HEK293 (cell line): ENCODE data around the gene CLK1.

Experiments
- KLF16 ChIP-seq: fragments of 450-650 bp; formaldehyde crosslinking; IDR thresholded peaks from 2 replicates; pipeline ENCODE4 v1.5.1; 2017; ENCODE audit warnings: missing biosample characterization, missing genetic modification characterization
- ZNF132 ChIP-seq: fragments of 450-650 bp; formaldehyde crosslinking; IDR thresholded peaks from 2 replicates; pipeline ENCODE4 v1.5.1; 2017; ENCODE audit warnings: missing biosample characterization, missing genetic modification characterization, borderline replicate concordance
- ZNF223 ChIP-seq: fragments of 450-650 bp; formaldehyde crosslinking; IDR thresholded peaks from 2 replicates; pipeline ENCODE4 v1.5.1; 2016; ENCODE audit warnings: missing biosample characterization, missing genetic modification characterization
- ZNF274 ChIP-seq, 2 experiments: fragments of 200-500 bp in 1 of 2; fragments of 450-650 bp in 1 of 2; sonication (Bioruptor generic) in 1 of 2; formaldehyde crosslinking in 1 of 2; IDR thresholded peaks; 2 replicates each; pipeline versions ENCODE4 v1.5.1 to v1.6.1; 2014 to 2016; ENCODE audit warnings: borderline replicate concordance in 1 of 2, inconsistent platforms in 1 of 2, low read length in 1 of 2, missing biosample characterization in 1 of 2, missing genetic modification characterization in 1 of 2
- ZNF292 ChIP-seq: fragments of 450-650 bp; formaldehyde crosslinking; IDR thresholded peaks from 2 replicates; pipeline ENCODE4 v1.5.1; 2016; ENCODE audit warnings: low read depth, missing biosample characterization, missing genetic modification characterization, borderline replicate concordance
- ZNF670 ChIP-seq: fragments of 450-650 bp; formaldehyde crosslinking; IDR thresholded peaks from 2 replicates; pipeline ENCODE4 v1.5.1; 2016; ENCODE audit warnings: missing biosample characterization, missing genetic modification characterization, low read depth
- ZNF791 ChIP-seq: fragments of 450-650 bp; formaldehyde crosslinking; IDR thresholded peaks from 2 replicates; pipeline ENCODE4 v1.5.1; 2016; ENCODE audit warnings: missing biosample characterization, missing genetic modification characterization
- ZNF792 ChIP-seq: fragments of 450-650 bp; formaldehyde crosslinking; IDR thresholded peaks from 2 replicates; pipeline ENCODE4 v1.5.1; 2016; ENCODE audit warnings: missing biosample characterization, missing genetic modification characterization
- TF ChIP-seq, protein P1 (sequence below): fragments of 450-650 bp; formaldehyde crosslinking; IDR thresholded peaks from 2 replicates; pipeline ENCODE4 v1.5.1; 2016; ENCODE audit warnings: missing biosample characterization, missing genetic modification characterization

- TF ChIP-seq ZNF223 (tag by site-specific recombination) (no peak), ZNF292 (no peak), ZNF791 (tag by site-specific recombination) (no peak), ZNF132 (tag by site-specific recombination) (no peak), ZNF274 (IDR thresholded peaks at IDR 0.05; ENCODE audit: low read length) (no peak), ZNF274 (tag by site-specific recombination; IDR thresholded peaks at IDR 0.05; ENCODE audit: borderline replicate concordance) (no peak), ZNF792 (no peak), KLF16 (tag by site-specific recombination) (no peak), ZNF670 (tag by site-specific recombination) (no peak)
- TF ChIP-seq, protein P1, sequence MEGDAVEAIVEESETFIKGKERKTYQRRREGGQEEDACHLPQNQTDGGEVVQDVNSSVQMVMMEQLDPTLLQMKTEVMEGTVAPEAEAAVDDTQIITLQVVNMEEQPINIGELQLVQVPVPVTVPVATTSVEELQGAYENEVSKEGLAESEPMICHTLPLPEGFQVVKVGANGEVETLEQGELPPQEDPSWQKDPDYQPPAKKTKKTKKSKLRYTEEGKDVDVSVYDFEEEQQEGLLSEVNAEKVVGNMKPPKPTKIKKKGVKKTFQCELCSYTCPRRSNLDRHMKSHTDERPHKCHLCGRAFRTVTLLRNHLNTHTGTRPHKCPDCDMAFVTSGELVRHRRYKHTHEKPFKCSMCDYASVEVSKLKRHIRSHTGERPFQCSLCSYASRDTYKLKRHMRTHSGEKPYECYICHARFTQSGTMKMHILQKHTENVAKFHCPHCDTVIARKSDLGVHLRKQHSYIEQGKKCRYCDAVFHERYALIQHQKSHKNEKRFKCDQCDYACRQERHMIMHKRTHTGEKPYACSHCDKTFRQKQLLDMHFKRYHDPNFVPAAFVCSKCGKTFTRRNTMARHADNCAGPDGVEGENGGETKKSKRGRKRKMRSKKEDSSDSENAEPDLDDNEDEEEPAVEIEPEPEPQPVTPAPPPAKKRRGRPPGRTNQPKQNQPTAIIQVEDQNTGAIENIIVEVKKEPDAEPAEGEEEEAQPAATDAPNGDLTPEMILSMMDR: no peak
These were observed 16.5 kb downstream of the CLK1 start for GRCh38 chr2:200847939-200848338.
